Adipocyte (in vitro differentiated cells): ENCODE results near the gene COMMD1.
"Not testable (repeated sequence)": the region's sequence is repeated elsewhere in the genome, so short reads cannot be mapped to it uniquely, and the experiment has no call there.

Experiments used
- DNase-seq: peaks from one replicate; pipeline ENCODE4 v3.0.0-alpha.2; 2015; ENCODE audit warnings: low read depth
- H3K27me3 ChIP-seq: replicated peaks from 2 replicates; pipeline ENCODE4 v1.7.0; 2013; ENCODE audit warnings: mild to moderate bottlenecking, low read length, moderate library complexity; ENCODE audit not compliant: control insufficient read depth, insufficient read depth
- H3K36me3 ChIP-seq: 2 replicates; pipeline ENCODE4 v1.7.0; 2013; ENCODE audit warnings: low read length, mild to moderate bottlenecking, moderate library complexity; ENCODE audit not compliant: control insufficient read depth, insufficient read depth, severe bottlenecking
- H3K4me1 ChIP-seq: 2 replicates; pipeline ENCODE4 v1.7.0; 2013; ENCODE audit warnings: mild to moderate bottlenecking, low read length, moderate library complexity; ENCODE audit not compliant: control insufficient read depth, insufficient read depth
- H3K4me3 ChIP-seq: 2 replicates; pipeline ENCODE4 v1.7.0; 2013; ENCODE audit warnings: mild to moderate bottlenecking, low read length, moderate library complexity
- H3K9ac ChIP-seq: 2 replicates; pipeline ENCODE4 v1.7.0; 2013; ENCODE audit warnings: mild to moderate bottlenecking, low read length, moderate library complexity
- H3K9me3 ChIP-seq: 2 replicates; pipeline ENCODE4 v1.7.0; 2013; ENCODE audit warnings: mild to moderate bottlenecking, low read length, moderate library complexity; ENCODE audit not compliant: control insufficient read depth

Gene COMMD1

GRCh38 chr2:62145478-62146100 is 240.1 kb downstream of the COMMD1 start:
- Histone ChIP-seq H3K27me3 (no peaks in the 10 kb centered on the region), H3K9me3 (no peaks in the 10 kb centered on the region), H3K36me3 (no peaks in the 10 kb centered on the region), H3K4me3 (no peak overlapping the region), H3K4me1 (peaks cover 31% of the 10 kb centered on the region), H3K9ac (no peak overlapping the region)
- DNase-seq, result no peak

- not testable (repeated sequence) for H3K9me3 ChIP-seq, H3K4me3 ChIP-seq, DNase-seq, H3K36me3 ChIP-seq, H3K27me3 ChIP-seq, H3K9ac ChIP-seq
- H3K4me1 ChIP-seq, result peaks cover 35% of the 10 kb centered on the region
Observed at GRCh38 chr2:62146790-62147189, 241.3 kb downstream of the COMMD1 start.

GRCh38 chr2:62147610-62148301 is 242.3 kb downstream of the COMMD1 start:
- Histone ChIP-seq H3K9ac (no peak overlapping the region), H3K9me3 (no peaks in the 10 kb centered on the region), H3K4me3 (peak overlapping the region; percentile 32), H3K36me3 (no peaks in the 10 kb centered on the region), H3K4me1 (peaks cover 35% of the 10 kb centered on the region), H3K27me3 (no peaks in the 10 kb centered on the region)
- DNase-seq, result no peak

- peak; percentile 93 for DNase-seq
- H3K9me3 ChIP-seq, result no peaks in the 10 kb centered on the region
Observed at GRCh38 chr2:62149708-62150107, 244.2 kb downstream of the COMMD1 start.

GRCh38 chr2:62150597-62151305 is 245.3 kb downstream of the COMMD1 start:
- no peak for DNase-seq
- Histone ChIP-seq H3K36me3 (no peaks in the 10 kb centered on the region), H3K9me3 (no peaks in the 10 kb centered on the region), H3K27me3 (no peaks in the 10 kb centered on the region), H3K9ac (no peak overlapping the region), H3K4me3 (no peak overlapping the region), H3K4me1 (peaks cover 35% of the 10 kb centered on the region)

More at GRCh38 chr2:62149708-62150107, 244.2 kb downstream of the COMMD1 start:
- Histone ChIP-seq H3K27me3 (no peaks in the 10 kb centered on the region), H3K4me3 (peak overlapping the region; percentile 16), H3K36me3 (no peaks in the 10 kb centered on the region), H3K4me1 (peaks cover 35% of the 10 kb centered on the region), H3K9ac (peak overlapping the region; percentile 30)

GRCh38 chr2:62151306-62151638 is 245.8 kb downstream of the COMMD1 start:
- Histone ChIP-seq H3K27me3 (no peaks in the 10 kb centered on the region), H3K9ac (no peak overlapping the region)

GRCh38 chr2:62152000-62152399 is 246.5 kb downstream of the COMMD1 start:
- H3K9ac ChIP-seq, result no peak overlapping the region
- peaks cover 35% of the 10 kb centered on the region for H3K4me1 ChIP-seq
- H3K9me3 ChIP-seq, result no peaks in the 10 kb centered on the region
- H3K4me3 ChIP-seq, result no peak overlapping the region
- H3K36me3 ChIP-seq, result no peaks in the 10 kb centered on the region
- no peaks in the 10 kb centered on the region for H3K27me3 ChIP-seq
- DNase-seq, result no peak

More at GRCh38 chr2:62151306-62151638, 245.8 kb downstream of the COMMD1 start:
- H3K4me3 ChIP-seq, result no peak overlapping the region
- DNase-seq, result no peak
- no peaks in the 10 kb centered on the region for H3K9me3 ChIP-seq
- peaks cover 35% of the 10 kb centered on the region for H3K4me1 ChIP-seq
- H3K36me3 ChIP-seq, result no peaks in the 10 kb centered on the region

- DNase-seq, result no peak
- no peaks in the 10 kb centered on the region for H3K4me1 ChIP-seq
- H3K27me3 ChIP-seq, result no peaks in the 10 kb centered on the region
- H3K4me3 ChIP-seq, result no peak overlapping the region
- H3K9ac ChIP-seq, result no peak overlapping the region
- no peaks in the 10 kb centered on the region for H3K36me3 ChIP-seq
- H3K9me3 ChIP-seq, result no peaks in the 10 kb centered on the region
Observed at GRCh38 chr2:62156861-62157496, 251.5 kb downstream of the COMMD1 start.

- H3K27me3 ChIP-seq, result no peaks in the 10 kb centered on the region
- H3K9ac ChIP-seq, result no peak overlapping the region
- H3K4me3 ChIP-seq, result no peak overlapping the region
- DNase-seq, result no peak
- H3K36me3 ChIP-seq, result no peaks in the 10 kb centered on the region
- H3K4me1 ChIP-seq, result no peaks in the 10 kb centered on the region
- no peaks in the 10 kb centered on the region for H3K9me3 ChIP-seq
Observed at GRCh38 chr2:62158444-62159121, 253.1 kb downstream of the COMMD1 start.

- H3K4me1 ChIP-seq, H3K27me3 ChIP-seq, H3K9ac ChIP-seq: not testable (repeated sequence)
Observed at GRCh38 chr2:62160691-62161090, 255.2 kb downstream of the COMMD1 start.

More at GRCh38 chr2:62160691-62161090, 255.2 kb downstream of the COMMD1 start:
- DNase-seq, H3K36me3 ChIP-seq, H3K4me3 ChIP-seq, H3K9me3 ChIP-seq: not testable (repeated sequence)
